ENCODE results near the gene NPAS3.

NPAS3 gene

DNA sequence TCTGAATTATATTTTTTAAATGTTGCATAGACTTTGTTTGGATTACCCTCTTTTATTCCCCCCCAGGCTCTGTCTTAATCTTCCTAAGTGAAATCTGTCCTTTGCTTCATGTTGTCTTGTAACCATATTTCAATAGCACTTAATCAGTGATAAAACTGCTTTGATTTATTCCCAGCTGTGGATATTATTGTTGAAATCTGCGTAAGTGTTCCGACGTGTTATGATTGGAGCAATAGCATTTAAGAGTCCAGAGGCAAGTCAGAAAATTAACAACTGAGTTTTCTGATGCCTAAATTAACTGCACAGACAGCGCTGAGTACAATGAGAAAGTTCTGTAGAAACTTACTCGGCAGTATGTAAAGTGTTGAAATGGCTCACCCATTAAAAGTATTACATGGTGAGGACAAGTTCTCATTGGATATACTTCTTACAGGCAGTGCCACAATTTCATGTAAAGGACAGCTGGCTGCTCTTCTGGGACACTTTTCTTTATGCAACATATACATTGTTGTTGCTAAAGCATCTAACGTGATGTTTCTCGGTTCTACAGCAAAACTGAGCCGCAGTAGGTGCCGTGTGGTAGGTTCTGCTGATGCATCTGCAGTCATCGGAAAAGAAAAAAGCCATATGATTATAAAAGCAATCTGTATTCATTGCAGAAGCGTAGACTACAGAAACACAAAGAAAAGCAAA is 511.2 kb downstream of the NPAS3 start:
- DNase-seq (ENCODE audit: low read depth): no peak
- H3K4me3 ChIP-seq (ENCODE audit: low read depth, low read length): no peak overlapping the region

DNA sequence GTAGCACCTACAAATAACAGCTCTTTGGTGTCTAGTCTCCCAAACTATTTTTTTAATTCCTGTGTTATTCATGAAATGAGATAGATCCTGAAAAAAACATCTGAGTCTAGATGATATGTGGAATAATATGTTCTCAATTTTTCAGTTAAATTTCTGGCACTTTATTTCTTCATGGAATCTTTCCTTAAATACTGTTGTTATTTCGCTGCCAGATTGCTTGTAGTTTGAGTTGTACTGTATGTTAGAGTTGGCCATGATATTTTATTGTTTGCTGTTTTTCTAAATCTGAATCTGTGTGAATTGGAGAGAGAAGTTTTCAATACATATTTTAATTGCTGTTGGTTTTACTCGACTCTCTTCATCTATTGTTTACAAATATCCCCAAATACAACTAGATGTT is 511.7 kb downstream of the NPAS3 start:
- no peak overlapping the region for H3K4me3 ChIP-seq (ENCODE audit: low read depth, low read length)
- no peak for DNase-seq (ENCODE audit: low read depth)

DNA sequence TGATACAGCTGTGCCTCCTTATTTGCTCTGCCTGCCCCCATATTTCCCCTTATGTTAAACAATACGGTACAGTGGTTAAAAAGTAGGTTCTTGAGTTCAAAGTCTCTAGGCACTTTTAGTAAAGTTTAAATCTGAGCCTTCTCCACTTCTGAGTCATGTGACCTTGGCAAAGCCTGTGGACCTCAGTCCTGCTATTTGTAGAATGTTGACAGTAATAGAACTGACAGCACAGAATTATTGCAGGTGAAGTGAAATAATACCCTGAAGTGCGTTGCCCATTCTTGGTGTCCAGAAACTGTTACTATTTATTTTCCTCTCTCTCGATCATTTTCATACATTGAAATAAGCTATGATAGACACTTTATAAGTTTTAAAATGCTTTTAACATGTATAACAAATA is 512.5 kb downstream of the NPAS3 start:
- H3K4me3 ChIP-seq (ENCODE audit: low read depth, low read length): no peak overlapping the region
- no peak for DNase-seq (ENCODE audit: low read depth)

DNA sequence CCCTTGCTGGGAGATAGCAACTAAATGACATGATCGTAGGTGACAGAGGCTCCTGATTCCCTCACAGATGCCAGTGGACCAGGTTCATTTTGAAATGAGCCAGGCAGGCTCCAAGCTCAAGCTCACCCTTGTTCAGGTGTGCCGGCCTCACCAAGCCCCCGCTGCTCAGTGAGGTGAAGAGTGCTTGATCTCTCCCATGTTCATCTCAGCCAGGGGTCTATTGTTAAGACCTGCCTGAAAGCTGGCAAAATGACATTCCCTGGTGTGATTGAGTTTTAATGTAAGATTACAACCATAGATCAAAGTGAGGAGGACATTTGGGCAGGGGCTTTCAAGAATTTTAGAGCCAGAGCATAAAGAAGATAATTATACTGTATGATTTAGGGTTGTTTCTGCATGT is 514.3 kb downstream of the NPAS3 start:
- H3K4me3 ChIP-seq (ENCODE audit: low read depth, low read length): no peak overlapping the region
- DNase-seq (ENCODE audit: low read depth): no peak

DNA sequence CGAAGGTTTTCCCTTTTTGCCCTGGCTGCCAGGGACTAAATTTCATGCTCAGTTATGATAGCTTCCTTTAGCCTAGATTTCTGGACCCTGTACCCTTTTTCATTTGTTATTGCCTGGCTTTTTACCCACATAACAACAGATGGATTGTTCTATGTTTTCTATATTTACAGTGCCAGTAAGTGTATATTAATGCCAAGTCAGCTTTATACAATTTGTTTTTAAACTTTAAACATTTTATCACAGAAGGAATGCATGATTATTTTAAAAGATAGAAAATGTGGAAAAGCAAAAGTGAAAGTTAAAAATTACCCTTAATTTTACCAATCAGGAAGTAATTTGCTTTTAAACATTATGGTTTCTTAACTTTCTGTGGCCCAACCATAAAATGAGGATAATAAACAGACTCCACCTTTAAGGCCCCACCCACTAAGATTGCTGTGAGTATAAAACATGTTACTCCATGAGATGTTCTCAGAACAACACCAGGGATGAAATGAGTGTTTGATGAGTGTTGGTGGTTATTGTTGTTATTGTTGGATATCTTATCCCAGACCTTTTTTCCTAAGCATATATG is 515.4 kb downstream of the NPAS3 start:
- no peak for DNase-seq (ENCODE audit: low read depth)
- no peak overlapping the region for H3K4me3 ChIP-seq (ENCODE audit: low read depth, low read length)

DNA sequence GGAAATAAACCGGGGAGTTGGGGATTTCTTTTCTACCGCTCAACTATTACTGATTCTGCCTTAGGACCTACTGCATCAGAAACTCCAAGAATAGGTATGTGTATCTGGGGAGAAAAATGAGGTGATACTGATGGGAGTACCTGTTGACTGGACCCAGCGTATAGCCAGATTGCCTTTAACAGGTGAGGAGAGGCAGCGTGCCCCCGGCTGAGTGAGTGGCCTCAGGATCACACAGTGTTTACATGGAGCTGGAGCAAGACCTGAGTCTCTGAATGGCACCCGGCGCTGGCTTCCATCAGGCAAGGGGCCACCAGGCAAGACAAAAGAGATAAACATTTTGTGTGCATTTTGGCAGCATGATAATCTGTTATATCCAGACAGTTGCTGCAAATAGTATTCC is 516.0 kb downstream of the NPAS3 start:
- DNase-seq (ENCODE audit: low read depth): no peak
- no peak overlapping the region for H3K4me3 ChIP-seq (ENCODE audit: low read depth, low read length)

DNA sequence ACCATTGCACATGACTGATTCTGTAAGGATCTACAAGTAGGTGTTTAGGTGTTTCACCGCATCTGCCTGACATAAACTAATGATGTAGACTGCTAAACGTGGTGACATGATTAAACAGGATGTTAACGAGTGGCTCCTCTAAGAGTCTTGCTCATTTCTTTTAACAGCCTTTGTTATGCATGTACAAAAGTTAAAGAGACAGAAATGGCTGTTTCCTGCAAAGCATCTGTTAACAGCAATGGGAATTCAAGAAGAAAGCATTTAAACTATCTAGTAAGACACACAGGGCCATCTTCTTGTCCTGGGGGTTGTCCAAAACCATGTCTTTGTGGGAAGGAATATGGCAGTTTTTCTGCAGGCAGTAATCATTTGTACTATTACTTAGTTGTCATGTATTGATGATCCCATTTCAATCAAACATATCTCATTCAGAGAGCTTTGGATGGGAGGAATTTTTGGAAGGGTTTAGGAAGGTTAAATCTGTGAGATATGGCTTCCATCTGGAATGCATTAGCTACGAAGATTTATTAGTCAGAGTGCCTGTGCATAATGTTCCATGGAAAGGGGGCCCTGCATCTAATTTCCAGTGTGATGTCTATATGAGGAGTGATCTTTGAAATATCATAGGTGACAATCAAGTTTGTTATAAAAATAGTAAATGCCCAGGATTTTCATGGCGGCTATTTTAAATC is 517.1 kb downstream of the NPAS3 start:
- no peak for DNase-seq (ENCODE audit: low read depth)
- H3K4me3 ChIP-seq (ENCODE audit: low read depth, low read length): no peak overlapping the region

DNA sequence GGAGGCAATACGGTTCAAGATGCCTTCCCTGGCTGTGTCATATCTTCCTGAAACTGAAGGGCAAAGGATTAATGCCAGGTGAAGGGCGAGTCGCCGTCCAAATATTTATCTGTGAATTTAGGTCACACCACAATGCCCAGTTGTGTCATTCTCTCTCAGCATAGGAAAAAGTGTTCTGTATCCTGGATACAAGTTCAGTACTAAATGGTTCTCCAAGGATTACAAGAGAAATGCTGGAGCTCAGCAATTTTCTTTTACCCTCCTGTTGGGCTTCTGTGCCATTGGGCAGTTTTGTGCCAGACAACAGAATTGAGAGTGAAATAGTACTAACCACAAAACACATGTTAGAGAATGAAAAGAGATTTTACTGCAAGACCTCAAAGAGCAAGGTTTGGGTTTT is 518.3 kb downstream of the NPAS3 start:
- DNase-seq (ENCODE audit: low read depth): no peak
- H3K4me3 ChIP-seq (ENCODE audit: low read depth, low read length): no peak overlapping the region

DNA sequence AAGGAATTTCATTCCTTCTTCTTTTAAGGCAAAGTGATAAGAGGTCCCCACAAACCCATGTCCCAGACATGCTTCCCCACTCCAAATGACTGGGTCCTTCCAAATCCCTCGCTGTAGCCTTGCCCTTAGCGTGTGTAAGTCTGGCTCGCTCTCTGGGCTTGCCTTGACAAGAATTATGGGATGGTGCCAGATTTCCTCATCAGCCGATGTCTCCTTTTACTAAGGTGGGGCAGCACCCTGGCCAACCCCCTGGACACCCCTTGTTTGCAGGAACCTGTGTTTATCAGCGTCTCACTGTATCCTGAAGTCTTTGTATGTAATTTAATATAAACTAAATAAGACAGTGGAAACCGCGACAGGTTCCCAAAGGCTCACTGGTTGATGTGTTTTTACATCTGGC is 518.9 kb downstream of the NPAS3 start:
- H3K4me3 ChIP-seq (ENCODE audit: low read depth, low read length): no peak overlapping the region
- no peak for DNase-seq (ENCODE audit: low read depth)

DNA sequence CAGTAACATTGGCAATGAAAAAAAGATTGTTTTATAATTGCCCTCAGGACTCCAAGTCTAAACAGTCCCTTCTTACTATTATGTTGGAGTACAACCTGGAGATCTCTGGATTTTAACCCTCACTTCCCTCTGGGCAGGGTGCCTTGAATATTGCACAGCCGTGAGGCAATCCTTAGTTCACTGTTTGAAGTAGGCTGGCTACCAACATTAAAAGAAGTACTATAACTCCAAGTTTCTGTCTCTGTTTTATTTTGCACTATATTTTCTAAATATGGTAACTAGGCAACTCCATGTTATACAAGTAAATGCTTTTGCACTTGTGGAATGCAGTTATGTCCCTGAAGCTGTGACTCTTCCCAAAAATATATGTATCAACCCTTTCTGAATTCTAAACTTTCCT is 521.5 kb downstream of the NPAS3 start:
- DNase-seq (ENCODE audit: low read depth): no peak
- H3K4me3 ChIP-seq (ENCODE audit: low read depth, low read length): no peak overlapping the region

DNA sequence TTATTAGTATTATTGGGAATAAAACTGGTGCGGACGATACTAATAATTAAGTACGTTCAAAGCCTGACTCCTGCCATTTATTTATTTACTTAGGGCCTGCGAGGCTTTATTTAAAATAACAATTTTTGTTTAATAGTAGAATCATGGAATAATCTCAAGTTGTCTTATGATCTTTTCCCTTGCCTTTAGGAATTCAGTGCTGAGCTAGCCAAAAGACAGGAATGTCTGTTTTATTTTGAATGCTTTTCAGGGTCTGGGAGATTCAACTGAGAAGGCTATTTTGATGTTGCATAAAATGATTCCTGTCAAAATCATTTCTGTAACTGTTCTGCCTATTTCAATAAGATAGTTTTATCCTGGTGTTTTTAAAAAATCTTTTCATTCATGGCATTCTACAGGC is 522.4 kb downstream of the NPAS3 start:
- no peak overlapping the region for H3K4me3 ChIP-seq (ENCODE audit: low read depth, low read length)
- DNase-seq (ENCODE audit: low read depth): no peak

DNA sequence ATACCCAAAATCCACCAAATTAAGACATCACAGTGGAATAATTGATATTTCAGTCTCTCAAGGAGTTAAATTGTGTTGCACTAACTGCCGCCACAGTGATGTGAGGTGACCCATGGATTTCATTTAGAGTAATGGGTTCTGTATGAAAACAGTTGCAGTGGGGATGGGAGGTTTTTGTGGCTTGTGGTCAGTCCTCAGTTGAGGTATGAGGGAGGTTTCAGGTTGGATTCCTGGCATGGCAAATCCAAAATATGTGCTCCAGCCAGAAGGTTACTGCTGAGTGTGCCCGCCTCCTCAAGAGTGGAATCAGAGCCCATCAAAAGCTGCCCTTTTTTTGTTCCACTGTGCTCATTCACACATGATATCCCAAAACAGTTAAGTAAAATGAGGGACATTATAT is 525.1 kb downstream of the NPAS3 start:
- no peak for DNase-seq (ENCODE audit: low read depth)

DNA sequence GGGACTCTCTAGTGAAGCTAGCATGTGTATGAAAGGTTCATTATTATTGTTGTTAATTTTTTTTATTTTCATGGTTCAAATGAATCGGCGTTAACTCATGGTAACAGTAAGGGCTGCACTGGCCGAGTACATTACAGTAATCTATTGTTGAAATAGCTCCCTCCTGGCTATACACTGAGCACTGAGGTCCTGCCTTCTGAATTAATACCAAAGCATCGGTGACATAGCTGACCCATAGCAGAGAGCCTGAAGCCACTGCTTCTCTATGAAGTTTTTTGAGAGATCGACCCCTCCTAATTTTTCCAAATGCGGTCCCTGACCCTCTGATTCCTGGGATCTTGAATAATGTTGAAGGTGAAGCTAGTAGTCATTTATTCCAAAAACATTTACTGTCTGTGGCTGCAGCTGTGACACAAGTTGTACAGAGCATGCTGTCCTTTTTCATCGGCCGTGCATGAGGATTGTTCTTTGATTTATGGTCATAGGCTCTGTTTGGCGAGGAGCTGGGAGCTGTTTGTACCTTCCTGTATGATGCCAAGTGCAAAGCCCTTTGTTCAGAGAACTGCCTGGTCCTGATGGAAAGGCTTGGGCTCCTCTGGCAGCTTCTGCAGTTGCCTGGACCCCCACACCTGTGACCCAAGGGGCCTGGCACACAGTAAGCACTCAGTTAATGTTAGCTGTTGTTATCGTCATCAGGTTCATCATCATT is 525.7 kb downstream of the NPAS3 start:
- no peak overlapping the region for H3K4me3 ChIP-seq (ENCODE audit: low read depth, low read length)
- no peak for DNase-seq (ENCODE audit: low read depth)

More for the DNA sequence above, 525.1 kb downstream of the NPAS3 start:
- no peak overlapping the region for H3K4me3 ChIP-seq (ENCODE audit: low read depth, low read length)

DNA sequence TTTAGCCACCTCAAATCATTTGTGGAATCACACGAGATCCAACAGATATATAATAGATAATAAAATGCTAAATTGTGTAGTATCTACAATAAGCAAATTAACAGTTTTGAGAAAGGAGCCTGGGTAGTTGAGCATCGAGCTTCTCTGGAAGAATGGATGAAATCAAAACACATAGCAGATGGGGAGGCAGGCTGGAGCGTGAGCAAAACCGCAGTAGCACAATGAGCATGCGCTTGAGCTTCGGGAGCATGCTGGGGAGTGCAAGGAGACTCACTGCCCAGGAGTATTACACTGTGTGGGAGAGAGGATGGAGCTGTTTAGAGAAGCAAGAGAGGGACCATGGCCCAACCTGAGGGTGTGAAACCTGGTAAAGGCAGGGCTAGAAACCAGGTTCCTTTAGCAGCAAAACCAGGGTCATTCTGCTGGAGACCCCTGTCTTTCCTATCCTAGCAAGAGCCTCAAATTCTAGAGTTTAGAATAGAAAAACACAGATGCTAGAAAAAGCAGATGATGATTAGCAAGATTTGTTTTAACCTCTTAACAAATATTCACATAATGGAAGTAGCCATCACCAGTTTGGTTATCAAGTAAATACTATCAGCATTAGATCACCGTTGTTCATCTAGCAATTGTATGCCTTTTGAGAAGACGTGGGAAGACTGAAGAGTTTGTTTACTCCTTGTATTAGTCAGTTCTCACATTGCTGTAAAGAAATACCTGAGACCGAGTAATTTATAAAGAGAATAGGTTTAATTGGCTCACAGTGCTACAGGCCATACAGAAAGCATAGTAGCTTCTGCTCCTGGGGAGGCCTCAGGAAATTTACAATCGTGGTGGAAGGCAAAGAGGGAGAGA is 527.4 kb downstream of the NPAS3 start:
- H3K4me3 ChIP-seq (ENCODE audit: low read depth, low read length): no peak overlapping the region
- no peak for DNase-seq (ENCODE audit: low read depth)

DNA sequence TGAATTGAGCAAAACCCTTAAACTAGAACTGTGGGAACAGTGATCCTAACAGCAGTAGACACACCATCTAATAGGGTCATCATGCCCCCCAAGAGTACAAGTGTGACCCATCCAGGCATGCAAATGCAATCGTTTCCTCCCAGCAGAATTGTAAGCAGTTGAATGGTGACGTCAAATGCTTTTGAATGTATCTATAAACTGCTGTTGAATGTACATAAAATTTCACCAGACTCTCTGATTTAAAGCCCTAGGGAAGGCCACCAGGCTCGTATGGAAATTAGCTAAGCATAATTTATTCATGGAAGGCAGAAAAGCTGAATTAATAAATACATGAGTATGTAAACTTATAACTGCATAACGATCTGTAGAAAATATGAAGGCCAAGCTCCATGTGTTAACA is 529.3 kb downstream of the NPAS3 start:
- DNase-seq (ENCODE audit: low read depth): no peak
- no peak overlapping the region for H3K4me3 ChIP-seq (ENCODE audit: low read depth, low read length)

DNA sequence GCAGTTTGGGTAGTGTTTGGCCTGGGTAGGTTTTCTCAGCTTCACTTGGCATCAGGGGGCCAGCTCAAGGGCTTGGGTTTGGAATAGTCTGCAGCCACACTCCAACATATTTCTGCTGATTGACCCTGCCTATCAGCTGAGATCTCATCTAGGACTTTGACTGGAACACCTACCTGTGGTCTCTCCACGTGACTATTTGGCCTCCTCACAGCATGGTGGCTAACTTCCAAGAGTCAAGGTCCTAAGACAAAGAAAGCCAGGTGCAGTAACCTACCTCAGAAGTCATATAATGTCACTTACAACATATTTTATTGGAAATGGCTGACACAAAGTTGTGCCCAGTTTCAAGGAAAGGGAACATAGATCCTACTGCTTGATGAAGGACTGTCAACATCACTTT is 531.2 kb downstream of the NPAS3 start:
- DNase-seq (ENCODE audit: low read depth): no peak
- H3K4me3 ChIP-seq (ENCODE audit: low read depth, low read length): no peak overlapping the region

DNA sequence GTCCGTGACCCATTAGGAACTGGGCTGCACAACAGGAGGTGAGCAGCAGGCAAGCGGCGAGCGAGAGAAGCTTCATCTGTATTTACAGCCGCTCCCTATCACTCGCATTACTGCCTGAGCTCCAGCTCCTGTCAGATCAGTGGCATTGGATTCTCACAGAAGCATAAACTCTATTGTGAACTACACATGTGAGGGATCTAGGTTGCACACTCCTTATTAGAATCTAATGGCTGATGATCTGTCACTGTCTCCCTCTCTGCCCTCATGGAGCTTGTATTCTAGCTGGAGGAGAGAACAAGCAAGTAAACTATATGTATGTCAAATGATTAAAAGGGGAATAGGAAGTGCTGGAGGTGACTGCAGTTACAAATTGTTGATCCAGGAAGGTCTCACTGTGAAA is 533.1 kb downstream of the NPAS3 start:
- no peak for DNase-seq (ENCODE audit: low read depth)
- no peak overlapping the region for H3K4me3 ChIP-seq (ENCODE audit: low read depth, low read length)

DNA sequence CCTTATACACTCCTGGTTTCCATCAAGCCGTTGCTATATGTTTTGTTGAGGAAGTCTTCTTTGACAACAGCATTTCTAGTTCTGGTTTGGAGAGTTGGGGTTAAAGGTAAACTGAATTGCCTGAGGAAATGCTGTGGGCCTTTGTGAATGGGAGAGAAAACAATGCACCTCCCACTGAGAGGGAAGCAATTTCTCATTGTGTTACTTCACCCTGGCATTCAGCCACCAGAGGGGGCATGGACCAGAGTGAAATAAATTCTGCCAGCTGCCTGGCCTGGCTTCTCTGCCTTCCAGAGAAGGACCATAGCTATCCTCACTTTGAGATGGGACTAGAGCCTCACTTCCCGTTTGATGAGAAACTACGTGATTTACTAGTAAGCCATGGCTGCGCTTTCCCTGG is 536.9 kb downstream of the NPAS3 start:
- DNase-seq (ENCODE audit: low read depth): peak; percentile 26
- H3K4me3 ChIP-seq (ENCODE audit: low read depth, low read length): no peak overlapping the region

DNA sequence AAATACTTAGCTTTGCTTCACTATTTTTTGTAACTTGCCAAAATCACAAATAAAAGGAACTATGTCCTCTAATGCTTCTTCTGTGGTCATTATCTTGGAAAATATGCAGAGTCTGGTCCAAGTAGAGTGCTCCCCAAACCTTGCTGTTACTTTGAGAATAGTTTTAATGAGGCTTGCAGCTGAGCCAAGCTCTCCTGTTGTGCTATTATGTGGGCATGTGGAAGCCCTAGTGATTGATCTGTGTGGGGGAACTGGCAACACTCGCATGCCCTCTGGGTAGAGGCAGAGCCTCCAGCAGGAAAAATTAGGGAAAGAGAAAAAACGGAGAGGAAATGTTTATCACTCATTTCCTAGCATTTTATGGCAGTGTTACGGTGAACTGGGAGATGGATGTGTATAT is 539.1 kb downstream of the NPAS3 start:
- H3K4me3 ChIP-seq (ENCODE audit: low read depth, low read length): no peak overlapping the region
- DNase-seq (ENCODE audit: low read depth): no peak

All from skeletal muscle cell (primary cell).